Activated CD8-positive, alpha-beta T cell treated with anti-CD3 and anti-CD28 coated beads for 36 hours (primary cell): ENCODE results near the gene ARSG. TPM values are rescaled to one million over a fixed set of nuclear protein-coding genes. Genes with fewer than 3 reads are reported as not detected.

Experiments used
- ATAC-seq: fragments of 200-7000 bp; cut with Tn5 transposase; one replicate; pipeline ENCODE4 v1.10.0; 2021; ENCODE audit warnings: mild to moderate bottlenecking, moderate library complexity
- CTCF ChIA-PET: fragments of 350-600 bp; sonication (Branson Sonifier 250); formaldehyde crosslinking; loops from one replicate; lab custom pipeline; 2021; ENCODE audit warnings: antibody characterized with exemption; lab: Charles Lee
- POLR2A ChIA-PET: fragments of 350-600 bp; sonication (Branson Sonifier 250); formaldehyde crosslinking; loops from one replicate; lab custom pipeline; 2021; ENCODE audit warnings: antibody characterized with exemption; lab: Charles Lee
- DNase-seq: peaks from one replicate; pipeline ENCODE4 v3.0.0-alpha.2; 2020
- H3K27ac Mint-ChIP-seq: one replicate; pipeline ENCODE4 v1.8.0; 2021; ENCODE audit warnings: mild to moderate bottlenecking, mixed read lengths
- H3K27me3 Mint-ChIP-seq: one replicate; pipeline ENCODE4 v1.8.0; 2021; ENCODE audit warnings: mixed read lengths
- H3K36me3 Mint-ChIP-seq: one replicate; pipeline ENCODE4 v1.8.0; 2021; ENCODE audit warnings: low read depth, mixed read lengths
- H3K4me1 Mint-ChIP-seq: one replicate; pipeline ENCODE4 v1.8.0; 2021; ENCODE audit warnings: low read depth, mixed read lengths
- H3K4me3 Mint-ChIP-seq: one replicate; pipeline ENCODE4 v1.8.0; 2021; ENCODE audit warnings: mild to moderate bottlenecking, moderate library complexity, mixed read lengths
- H3K9me3 Mint-ChIP-seq: one replicate; pipeline ENCODE4 v1.8.0; 2021; ENCODE audit warnings: mixed read lengths
- intact Hi-C: fragments of 100-400 bp; cut with micrococcal nuclease; formaldehyde crosslinking; loops from one replicate; pipeline ENCODE4 v1.10.0; 2022
- total RNA-seq, 2 experiments: library from RNA; stranded (reverse); gene quantifications; one replicate each; pipeline ENCODE4 v1.2.3, GENCODE V29; 2021
- TF ChIP-seq, protein P1 (sequence below): fragments of 200-600 bp; IDR thresholded peaks from one replicate; pipeline ENCODE4 v1.8.0; 2022; ENCODE audit warnings: antibody characterized with exemption, mild to moderate bottlenecking

ARSG gene
- total RNA-seq, 2 experiments from 2014 or later: 7.2 to 8.4 TPM

DNA sequence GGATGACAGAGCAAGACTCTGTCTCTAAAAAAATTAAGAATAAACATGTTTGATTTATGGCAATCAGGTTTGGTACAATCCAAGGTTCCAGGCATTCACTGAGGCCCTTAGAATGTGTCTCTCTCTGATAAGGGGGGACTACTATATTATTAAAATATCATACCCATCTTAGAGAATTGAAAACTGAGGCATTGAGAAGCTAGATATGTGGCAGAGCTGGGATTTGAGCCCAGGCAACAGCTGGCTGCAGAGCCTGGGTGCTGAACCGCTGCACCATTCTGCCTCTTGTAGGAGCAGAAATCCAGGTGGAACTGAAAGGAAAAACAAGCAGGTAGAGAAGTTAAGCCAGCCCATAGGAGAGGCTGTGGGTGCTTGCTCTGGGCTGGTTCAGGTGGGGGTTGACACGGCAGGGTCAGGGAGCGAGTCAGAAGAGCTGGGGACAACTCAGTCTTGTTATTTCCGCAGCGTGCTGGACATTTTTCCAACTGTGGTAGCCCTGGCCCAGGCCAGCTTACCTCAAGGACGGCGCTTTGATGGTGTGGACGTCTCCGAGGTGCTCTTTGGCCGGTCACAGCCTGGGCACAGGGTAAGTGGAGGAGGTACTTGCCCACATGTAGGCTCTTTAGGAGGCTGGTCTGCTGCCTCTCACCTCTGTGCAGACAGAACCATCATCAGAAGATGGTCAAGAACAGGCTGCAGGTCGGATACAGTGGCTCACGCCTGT is 103.5 kb downstream of the ARSG start:
- no peak for ATAC-seq
- peaks cover 27% of the 10 kb centered on the region for H3K4me1 Mint-ChIP-seq
- POLR2A ChIA-PET: no interaction called here
- H3K27me3 Mint-ChIP-seq: no peaks in the 10 kb centered on the region
- peaks cover 6% of the 10 kb centered on the region for H3K9me3 Mint-ChIP-seq
- H3K4me3 Mint-ChIP-seq: no peak overlapping the region
- CTCF ChIA-PET: interaction anchor here (1.1 kb wide), 1 partner anchor 38 kb away, joined by 4 read pairs; no protein-coding TSS in a partner anchor
- no peak for DNase-seq
- TF ChIP-seq, protein P1, sequence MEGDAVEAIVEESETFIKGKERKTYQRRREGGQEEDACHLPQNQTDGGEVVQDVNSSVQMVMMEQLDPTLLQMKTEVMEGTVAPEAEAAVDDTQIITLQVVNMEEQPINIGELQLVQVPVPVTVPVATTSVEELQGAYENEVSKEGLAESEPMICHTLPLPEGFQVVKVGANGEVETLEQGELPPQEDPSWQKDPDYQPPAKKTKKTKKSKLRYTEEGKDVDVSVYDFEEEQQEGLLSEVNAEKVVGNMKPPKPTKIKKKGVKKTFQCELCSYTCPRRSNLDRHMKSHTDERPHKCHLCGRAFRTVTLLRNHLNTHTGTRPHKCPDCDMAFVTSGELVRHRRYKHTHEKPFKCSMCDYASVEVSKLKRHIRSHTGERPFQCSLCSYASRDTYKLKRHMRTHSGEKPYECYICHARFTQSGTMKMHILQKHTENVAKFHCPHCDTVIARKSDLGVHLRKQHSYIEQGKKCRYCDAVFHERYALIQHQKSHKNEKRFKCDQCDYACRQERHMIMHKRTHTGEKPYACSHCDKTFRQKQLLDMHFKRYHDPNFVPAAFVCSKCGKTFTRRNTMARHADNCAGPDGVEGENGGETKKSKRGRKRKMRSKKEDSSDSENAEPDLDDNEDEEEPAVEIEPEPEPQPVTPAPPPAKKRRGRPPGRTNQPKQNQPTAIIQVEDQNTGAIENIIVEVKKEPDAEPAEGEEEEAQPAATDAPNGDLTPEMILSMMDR: no peak
- intact Hi-C loops: loop anchor here (5.0 kb wide), 1 partner anchor 97 kb away; no protein-coding TSS in a partner anchor
- H3K27ac Mint-ChIP-seq: no peak overlapping the region
- H3K36me3 Mint-ChIP-seq: peaks cover 16% of the 10 kb centered on the region

DNA sequence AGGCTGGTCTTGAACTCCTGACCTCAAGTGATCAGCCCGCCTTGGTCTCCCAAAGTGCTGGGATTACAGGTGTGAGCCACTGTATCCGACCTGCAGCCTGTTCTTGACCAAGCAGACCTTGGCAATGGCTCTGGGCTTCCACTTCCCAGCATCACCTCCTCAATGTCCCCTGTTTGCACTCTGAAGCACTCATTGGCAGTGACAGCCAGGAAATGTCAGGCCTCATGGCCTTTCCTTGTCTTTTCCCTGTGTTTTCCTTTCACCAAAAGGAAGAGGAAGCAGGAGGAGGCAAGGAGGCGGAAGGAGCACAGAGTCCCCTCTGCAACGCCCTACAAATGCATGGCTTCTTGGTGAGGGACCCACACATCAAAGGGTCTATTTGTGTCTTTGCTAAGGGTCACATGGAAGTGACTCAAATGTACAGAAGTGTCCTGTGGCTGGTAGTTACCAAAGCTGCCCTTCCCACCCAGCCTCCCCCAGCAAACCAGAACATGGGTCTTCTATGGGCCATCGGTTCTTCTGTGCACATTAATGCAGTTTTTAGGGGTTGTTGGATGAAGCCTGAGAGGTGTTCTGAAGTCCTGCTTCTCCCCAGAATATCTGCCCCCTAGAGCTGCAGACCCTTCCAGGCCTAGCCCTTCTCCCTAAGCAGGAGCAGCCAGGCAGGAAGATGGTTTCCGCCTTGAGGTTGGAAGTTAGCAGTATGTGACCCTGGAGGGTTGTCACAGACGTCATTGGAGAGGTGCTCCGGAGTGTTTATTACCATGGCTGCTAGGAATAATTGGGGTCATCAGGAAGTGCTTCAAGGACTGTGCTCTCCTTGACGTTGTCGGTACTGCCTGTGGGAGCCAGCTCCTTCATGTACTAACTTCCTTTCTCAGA is 105.2 kb downstream of the ARSG start:
- ChIA-PET POLR2A (interaction anchor here (0.9 to 1.9 kb wide), 2 partner anchors 72 to 105 kb away, joined by 4 to 6 read pairs; partner anchors contain the start of genes ARSG and SLC16A6), CTCF (interaction anchor here (0.8 to 3.2 kb wide), 4 partner anchors 13 to 133 kb away, joined by 3 to 18 read pairs (median 3); no protein-coding TSS in a partner anchor)
- ATAC-seq (no peak), DNase-seq (no peak)
- H3K27ac Mint-ChIP-seq: peak overlapping the region; percentile 58
- peaks cover 16% of the 10 kb centered on the region for H3K36me3 Mint-ChIP-seq
- intact Hi-C loops: loop anchor here (5.0 kb wide), 1 partner anchor 99 kb away; no protein-coding TSS in a partner anchor
- H3K4me1 Mint-ChIP-seq: peaks cover 35% of the 10 kb centered on the region
- H3K4me3 Mint-ChIP-seq: no peak overlapping the region
- H3K27me3 Mint-ChIP-seq: no peaks in the 10 kb centered on the region
- TF ChIP-seq, protein P1: no peak
- H3K9me3 Mint-ChIP-seq: peaks cover 6% of the 10 kb centered on the region

DNA sequence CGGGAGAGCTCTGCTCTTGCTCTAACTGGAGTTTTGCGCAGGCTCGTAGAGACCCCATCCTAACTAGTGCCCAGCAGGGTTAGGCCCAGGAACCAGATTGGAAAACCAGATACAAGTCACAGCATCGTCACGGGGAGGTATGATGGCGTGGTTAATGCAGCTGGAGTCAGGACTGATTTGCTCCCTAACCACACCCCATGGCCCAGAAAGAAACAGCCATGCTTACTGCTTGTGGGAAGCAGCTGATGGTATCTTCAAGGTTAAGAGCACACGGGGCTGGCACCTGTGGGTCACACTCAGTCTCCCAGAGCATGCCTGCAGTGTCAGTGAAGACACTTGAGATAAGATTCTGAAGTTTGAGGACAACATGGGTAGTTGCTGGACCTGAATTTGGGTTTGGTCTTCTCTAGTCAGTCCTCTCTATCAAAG is 105.8 kb downstream of the ARSG start:
- Mint-ChIP-seq H3K27me3 (no peaks in the 10 kb centered on the region), H3K9me3 (peaks cover 6% of the 10 kb centered on the region), H3K4me3 (no peak overlapping the region), H3K4me1 (peaks cover 35% of the 10 kb centered on the region), H3K27ac (peak overlapping the region; percentile 58), H3K36me3 (peaks cover 16% of the 10 kb centered on the region)
- TF ChIP-seq, protein P1: no peak
- intact Hi-C loops: loop anchor here (5.0 kb wide), 1 partner anchor 100 kb away; no protein-coding TSS in a partner anchor
- no peak for ATAC-seq
- POLR2A ChIA-PET: interaction anchor here (1.9 kb wide), 1 partner anchor 105 kb away, joined by 6 read pairs; the partner anchor contains the start of genes ARSG and SLC16A6
- CTCF ChIA-PET: interaction anchor here (0.8 to 3.2 kb wide), 5 partner anchors 13 to 134 kb away, joined by 3 to 18 read pairs (median 3); no protein-coding TSS in a partner anchor
- no peak for DNase-seq

DNA sequence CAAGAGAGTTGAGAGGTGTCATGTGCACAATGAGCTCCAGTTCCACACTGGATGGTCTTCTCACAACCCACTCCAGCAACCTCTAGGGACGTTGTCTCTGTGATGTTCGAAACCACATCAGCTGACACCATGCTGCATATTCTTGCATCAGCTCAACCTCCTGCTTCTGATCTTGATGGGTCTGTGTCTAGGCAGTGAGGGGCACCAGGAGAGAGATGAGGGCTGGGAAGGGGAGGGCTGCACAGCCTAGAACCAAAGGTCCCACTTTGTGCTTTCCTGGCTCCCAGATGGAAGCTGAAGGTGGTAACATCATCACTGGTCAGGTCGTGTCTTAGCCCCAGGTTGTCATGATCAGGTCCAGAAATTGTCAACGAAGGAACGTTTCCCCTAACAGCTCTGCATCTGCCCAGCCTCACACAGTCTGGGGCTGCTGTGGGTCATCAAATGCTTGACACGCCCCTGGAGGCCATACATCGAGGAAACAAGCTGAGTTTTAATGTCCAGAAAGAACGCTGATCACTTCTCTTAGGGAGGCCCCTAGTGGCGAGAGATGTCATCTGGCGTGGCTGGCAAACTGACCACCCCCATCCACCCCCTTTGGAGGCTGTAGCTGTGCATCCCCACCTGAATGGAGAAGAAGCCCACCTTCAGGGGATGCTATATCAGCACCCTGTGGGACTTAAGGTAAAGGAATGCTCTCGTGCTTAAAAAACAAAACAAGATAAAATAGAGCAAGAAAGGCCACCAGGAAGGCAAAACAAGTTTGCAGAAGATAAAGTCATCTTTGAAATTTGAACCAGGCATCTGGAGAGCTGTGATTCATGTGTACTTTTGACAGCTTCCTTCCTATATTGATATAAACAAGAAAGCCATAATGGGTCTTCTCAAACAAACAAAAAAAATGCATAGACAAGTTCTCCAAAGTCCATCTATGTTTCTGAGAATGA is 107.7 kb downstream of the ARSG start:
- peak overlapping the region; percentile 22 for H3K4me3 Mint-ChIP-seq
- DNase-seq (peak; percentile 64), ATAC-seq (peak; percentile 57)
- peaks cover 6% of the 10 kb centered on the region for H3K9me3 Mint-ChIP-seq
- CTCF ChIA-PET: interaction anchor here (0.5 to 3.2 kb wide), 39 partner anchors 8 to 293 kb away, joined by 3 to 21 read pairs (median 4); partner anchors contain the start of gene SLC16A6
- peaks cover 18% of the 10 kb centered on the region for H3K36me3 Mint-ChIP-seq
- H3K4me1 Mint-ChIP-seq: peaks cover 35% of the 10 kb centered on the region
- intact Hi-C loops: loop anchor here (5.0 kb wide), 1 partner anchor 102 kb away; no protein-coding TSS in a partner anchor
- POLR2A ChIA-PET: interaction anchor here (0.9 to 1.8 kb wide), 8 partner anchors 8 to 150 kb away, joined by 3 to 8 read pairs (median 4); partner anchors contain the start of genes ARSG and SLC16A6
- peak overlapping the region; percentile 93 for H3K27ac Mint-ChIP-seq
- no peaks in the 10 kb centered on the region for H3K27me3 Mint-ChIP-seq
- TF ChIP-seq, protein P1: peak; percentile 77
